ENCODE data around the gene PTPRD. TPM values are rescaled to one million over a fixed set of nuclear protein-coding genes. Genes with fewer than 3 reads are reported as not detected.

PTPRD gene
- total and polyA plus RNA-seq, 7 experiments from 2014 or later: 0.71 TPM; not detected in 6

GRCh38 chr9:8432224-8432623 lies 2180.6 kb downstream of the PTPRD start:
- H3K27ac ChIP-seq (ENCODE audit: low read depth, low read length): no peak overlapping the region
- H3K27ac Mint-ChIP-seq: no peak overlapping the region
- H3K4me1 Mint-ChIP-seq: peaks cover 0 to 31% (median 16%) of the 10 kb centered on the region in 7 donors
- ChIA-PET POLR2A (no interaction called here), CTCF (no interaction called here)
- H3K27me3 Mint-ChIP-seq: peaks cover 0 to 11% (median 0%) of the 10 kb centered on the region in 5 donors
- intact Hi-C loops (cut with micrococcal nuclease): no loop called here
- H3K4me3 Mint-ChIP-seq: no peak overlapping the region
- no peaks in the 10 kb centered on the region for H3K4me1 ChIP-seq (ENCODE audit: control insufficient read depth in 2 of 2, insufficient read depth in 2 of 2, low read length in 2 of 2)
- H3K36me3 Mint-ChIP-seq: peaks cover 0 to 2% (median 0%) of the 10 kb centered on the region in 5 donors
- H3K36me3 ChIP-seq (ENCODE audit: control insufficient read depth in 2 of 3, insufficient read depth in 3 of 3, low read length in 3 of 3): no peaks in the 10 kb centered on the region
- no peak overlapping the region for H3K4me3 ChIP-seq (ENCODE audit: low read length)
- no peaks in the 10 kb centered on the region for H3K27me3 ChIP-seq (ENCODE audit: control insufficient read depth in 2 of 2, insufficient read depth in 2 of 2, low read length in 2 of 2)
- no peaks in the 10 kb centered on the region for H3K9me3 ChIP-seq (ENCODE audit: control insufficient read depth in 2 of 3, low read length in 3 of 3)
- H3K9me3 Mint-ChIP-seq: peaks cover 0 to 3% (median 0%) of the 10 kb centered on the region in 11 donors
- ATAC-seq: no peak
- DNase-seq: no peak

- no peaks in the 10 kb centered on the region for H3K36me3 ChIP-seq (ENCODE audit: control insufficient read depth in 2 of 3, insufficient read depth in 3 of 3, low read length in 3 of 3)
- no peak overlapping the region for H3K27ac ChIP-seq (ENCODE audit: low read depth, low read length)
- CTCF ChIA-PET: no interaction called here
- ATAC-seq (no peak), DNase-seq (no peak)
- Mint-ChIP-seq H3K36me3 (peaks cover 0 to 2% (median 0%) of the 10 kb centered on the region in 5 donors), H3K4me3 (no peak overlapping the region), H3K27ac (no peak overlapping the region), H3K4me1 (peaks cover 0 to 31% (median 16%) of the 10 kb centered on the region in 7 donors), H3K9me3 (peaks cover 0 to 3% (median 0%) of the 10 kb centered on the region in 11 donors), H3K27me3 (peaks cover 0 to 11% (median 0%) of the 10 kb centered on the region in 5 donors)
- POLR2A ChIA-PET: no interaction called here
- intact Hi-C loops (cut with micrococcal nuclease): no loop called here
- no peaks in the 10 kb centered on the region for H3K4me1 ChIP-seq (ENCODE audit: control insufficient read depth in 2 of 2, insufficient read depth in 2 of 2, low read length in 2 of 2)
- H3K4me3 ChIP-seq (ENCODE audit: low read length): no peak overlapping the region
- no peaks in the 10 kb centered on the region for H3K27me3 ChIP-seq (ENCODE audit: control insufficient read depth in 2 of 2, insufficient read depth in 2 of 2, low read length in 2 of 2)
- no peaks in the 10 kb centered on the region for H3K9me3 ChIP-seq (ENCODE audit: control insufficient read depth in 2 of 3, low read length in 3 of 3)
Measured at GRCh38 chr9:8431505-8431904, 2181.3 kb downstream of the PTPRD start.

GRCh38 chr9:8430945-8431344 lies 2181.9 kb downstream of the PTPRD start:
- Histone ChIP-seq H3K36me3 (ENCODE audit: control insufficient read depth in 2 of 3, insufficient read depth in 3 of 3, low read length in 3 of 3) (no peaks in the 10 kb centered on the region), H3K27ac (ENCODE audit: low read depth, low read length) (no peak overlapping the region), H3K4me1 (ENCODE audit: control insufficient read depth in 2 of 2, insufficient read depth in 2 of 2, low read length in 2 of 2) (no peaks in the 10 kb centered on the region), H3K9me3 (ENCODE audit: control insufficient read depth in 2 of 3, low read length in 3 of 3) (no peaks in the 10 kb centered on the region), H3K27me3 (ENCODE audit: control insufficient read depth in 2 of 2, insufficient read depth in 2 of 2, low read length in 2 of 2) (no peaks in the 10 kb centered on the region), H3K4me3 (ENCODE audit: low read length) (no peak overlapping the region)
- H3K27ac Mint-ChIP-seq: no peak overlapping the region
- CTCF ChIA-PET: interaction anchor here (0.6 kb wide), 1 partner anchor 580 kb away, joined by 3 read pairs; no protein-coding TSS in a partner anchor
- H3K27me3 Mint-ChIP-seq: peaks cover 0 to 11% (median 0%) of the 10 kb centered on the region in 5 donors
- peaks cover 0 to 3% (median 0%) of the 10 kb centered on the region in 5 donors for H3K36me3 Mint-ChIP-seq
- peaks cover 0 to 31% (median 16%) of the 10 kb centered on the region in 7 donors for H3K4me1 Mint-ChIP-seq
- no peak overlapping the region for H3K4me3 Mint-ChIP-seq
- ATAC-seq: no peak
- intact Hi-C loops (cut with micrococcal nuclease): no loop called here
- POLR2A ChIA-PET: no interaction called here
- H3K9me3 Mint-ChIP-seq: peaks cover 0 to 3% (median 0%) of the 10 kb centered on the region in 11 donors
- DNase-seq: no peak

DNA sequence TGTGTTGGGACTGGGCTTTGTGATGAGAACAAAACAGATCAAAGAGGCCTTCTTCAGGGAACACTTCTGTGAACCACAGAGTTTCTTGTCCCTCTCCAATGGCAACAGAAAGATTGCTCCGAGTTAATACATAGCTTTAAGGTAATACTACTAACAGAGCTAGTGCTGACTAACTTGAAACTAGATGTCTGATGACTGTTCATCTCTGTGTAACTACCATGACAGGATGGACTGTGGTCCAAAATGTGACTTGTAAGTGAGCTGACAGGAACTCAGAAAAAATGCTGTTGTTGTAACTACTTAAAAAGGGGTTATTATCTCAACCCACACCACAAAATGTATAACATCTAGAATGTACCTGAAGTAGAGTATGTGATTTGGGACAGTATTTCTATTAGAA lies 2183.0 kb downstream of the PTPRD start:
- no peaks in the 10 kb centered on the region for H3K36me3 ChIP-seq (ENCODE audit: control insufficient read depth in 2 of 3, insufficient read depth in 3 of 3, low read length in 3 of 3)
- DNase-seq: no peak
- intact Hi-C loops (cut with micrococcal nuclease): loop anchor here in 1 of 2 donors (2.0 to 10.0 kb wide), 2 partner anchors 453 to 775 kb away; no protein-coding TSS in a partner anchor
- Mint-ChIP-seq H3K9me3 (peaks cover 0 to 3% (median 0%) of the 10 kb centered on the region in 11 donors), H3K27me3 (peaks cover 0 to 11% (median 0%) of the 10 kb centered on the region in 5 donors), H3K4me3 (no peak overlapping the region), H3K27ac (peak overlapping the region in 1 of 9 donors; percentile 10), H3K36me3 (peaks cover 0 to 4% (median 0%) of the 10 kb centered on the region in 5 donors), H3K4me1 (peaks cover 0 to 31% (median 16%) of the 10 kb centered on the region in 7 donors)
- H3K27me3 ChIP-seq (ENCODE audit: control insufficient read depth in 2 of 2, insufficient read depth in 2 of 2, low read length in 2 of 2): no peaks in the 10 kb centered on the region
- no peak for ATAC-seq
- no peaks in the 10 kb centered on the region for H3K4me1 ChIP-seq (ENCODE audit: control insufficient read depth in 2 of 2, insufficient read depth in 2 of 2, low read length in 2 of 2)
- ChIA-PET POLR2A (no interaction called here), CTCF (no interaction called here)
- no peak overlapping the region for H3K27ac ChIP-seq (ENCODE audit: low read depth, low read length)
- H3K4me3 ChIP-seq (ENCODE audit: low read length): no peak overlapping the region
- no peaks in the 10 kb centered on the region for H3K9me3 ChIP-seq (ENCODE audit: control insufficient read depth in 2 of 3, low read length in 3 of 3)

DNA sequence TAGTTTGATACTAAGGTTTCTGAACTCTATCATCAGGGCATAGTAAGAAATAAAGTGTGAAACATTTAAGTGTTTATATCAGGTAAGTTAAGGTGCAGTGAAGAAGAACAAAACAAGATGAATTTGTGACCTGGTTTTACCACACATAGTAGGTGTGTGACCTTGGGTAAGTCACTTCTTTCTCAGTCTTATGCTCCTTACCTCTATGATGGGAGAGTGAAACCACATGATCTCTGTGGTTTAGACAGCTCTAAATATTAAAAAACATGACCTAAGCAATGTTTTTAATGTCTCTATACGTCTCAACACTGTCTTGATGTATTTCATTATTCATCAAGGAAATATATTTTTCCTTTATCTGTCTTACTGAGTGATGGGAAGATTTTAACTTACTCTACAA lies 2183.6 kb downstream of the PTPRD start:
- CTCF ChIA-PET: no interaction called here
- Mint-ChIP-seq H3K36me3 (peaks cover 0 to 4% (median 0%) of the 10 kb centered on the region in 5 donors), H3K4me1 (peaks cover 0 to 31% (median 16%) of the 10 kb centered on the region in 7 donors), H3K27me3 (peaks cover 0 to 11% (median 0%) of the 10 kb centered on the region in 5 donors), H3K4me3 (peak overlapping the region in 1 of 10 donors; percentile 23), H3K9me3 (peaks cover 0 to 3% (median 0%) of the 10 kb centered on the region in 11 donors), H3K27ac (peak overlapping the region in 1 of 9 donors; percentile 43)
- intact Hi-C loops (cut with micrococcal nuclease): loop anchor here in 1 of 2 donors (2.0 to 10.0 kb wide), 2 partner anchors 452 to 774 kb away; no protein-coding TSS in a partner anchor
- no peaks in the 10 kb centered on the region for H3K4me1 ChIP-seq (ENCODE audit: control insufficient read depth in 2 of 2, insufficient read depth in 2 of 2, low read length in 2 of 2)
- H3K9me3 ChIP-seq (ENCODE audit: control insufficient read depth in 2 of 3, low read length in 3 of 3): no peaks in the 10 kb centered on the region
- H3K27me3 ChIP-seq (ENCODE audit: control insufficient read depth in 2 of 2, insufficient read depth in 2 of 2, low read length in 2 of 2): no peaks in the 10 kb centered on the region
- H3K27ac ChIP-seq (ENCODE audit: low read depth, low read length): no peak overlapping the region
- ATAC-seq: no peak
- no peak for DNase-seq
- no peak overlapping the region for H3K4me3 ChIP-seq (ENCODE audit: low read length)
- no peaks in the 10 kb centered on the region for H3K36me3 ChIP-seq (ENCODE audit: control insufficient read depth in 2 of 3, insufficient read depth in 3 of 3, low read length in 3 of 3)
- POLR2A ChIA-PET: no interaction called here

DNA sequence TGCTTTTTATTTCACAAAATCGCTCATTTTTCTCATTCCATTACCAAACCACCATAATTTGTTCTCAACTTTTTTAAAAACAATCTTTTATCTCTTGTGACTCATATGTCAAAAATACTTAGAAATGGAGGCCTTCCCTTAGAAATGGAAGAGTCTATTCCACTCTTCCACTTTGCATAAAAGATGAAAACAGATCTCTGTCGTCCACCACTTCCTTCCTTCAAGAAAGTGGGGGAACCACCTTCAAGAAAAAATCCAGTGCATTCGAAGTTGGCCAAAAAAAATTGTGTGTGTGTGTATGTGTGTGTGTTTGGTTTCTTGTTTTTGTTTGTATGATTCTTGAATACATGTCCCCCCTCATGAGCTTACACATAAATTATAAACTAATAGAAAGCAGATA lies 2184.4 kb downstream of the PTPRD start:
- Histone ChIP-seq H3K36me3 (ENCODE audit: control insufficient read depth in 2 of 3, insufficient read depth in 3 of 3, low read length in 3 of 3) (no peaks in the 10 kb centered on the region), H3K27me3 (ENCODE audit: control insufficient read depth in 2 of 2, insufficient read depth in 2 of 2, low read length in 2 of 2) (no peaks in the 10 kb centered on the region), H3K27ac (ENCODE audit: low read depth, low read length) (no peak overlapping the region), H3K4me1 (ENCODE audit: control insufficient read depth in 2 of 2, insufficient read depth in 2 of 2, low read length in 2 of 2) (no peaks in the 10 kb centered on the region), H3K4me3 (ENCODE audit: low read length) (no peak overlapping the region), H3K9me3 (ENCODE audit: control insufficient read depth in 2 of 3, low read length in 3 of 3) (no peaks in the 10 kb centered on the region)
- Mint-ChIP-seq H3K4me3 (peak overlapping the region in 1 of 10 donors; percentile 47), H3K36me3 (peaks cover 0 to 4% (median 0%) of the 10 kb centered on the region in 5 donors), H3K9me3 (peaks cover 0 to 3% (median 0%) of the 10 kb centered on the region in 11 donors), H3K27me3 (peaks cover 0 to 11% (median 0%) of the 10 kb centered on the region in 5 donors), H3K27ac (no peak overlapping the region), H3K4me1 (peaks cover 0 to 31% (median 16%) of the 10 kb centered on the region in 7 donors)
- POLR2A ChIA-PET: no interaction called here
- CTCF ChIA-PET: no interaction called here
- ATAC-seq (no peak), DNase-seq (no peak)
- intact Hi-C loops (cut with micrococcal nuclease): loop anchor here in 1 of 2 donors (2.0 to 10.0 kb wide), 2 partner anchors 452 to 774 kb away; no protein-coding TSS in a partner anchor
